Trophoblast cell (in vitro differentiated cells and primary cell): Measurements from ENCODE around the gene TMEM237.
A peak's percentile ranks its signal among the peaks of the same experiment; 100 is the strongest.

Experiments used
- DNase-seq, 2 donors: peaks; one replicate each; pipeline ENCODE4 v3.0.0-alpha.2; 2016
- H2AFZ ChIP-seq: 2 replicates; pipeline ENCODE4 v1.6.1; 2013; ENCODE audit warnings: low read length, moderate library complexity, mild to moderate bottlenecking; ENCODE audit not compliant: insufficient read depth, poor library complexity
- H2AK5ac ChIP-seq: 2 replicates; pipeline ENCODE4 v1.6.1; 2013; ENCODE audit warnings: mild to moderate bottlenecking, low read length
- H2BK120ac ChIP-seq: 2 replicates; pipeline ENCODE4 v1.6.1; 2013; ENCODE audit warnings: low read length, mild to moderate bottlenecking, moderate library complexity; ENCODE audit not compliant: insufficient read depth, poor library complexity
- H2BK12ac ChIP-seq: 2 replicates; pipeline ENCODE4 v1.6.1; 2013; ENCODE audit warnings: mild to moderate bottlenecking, low read length, moderate library complexity
- H2BK5ac ChIP-seq: 2 replicates; pipeline ENCODE4 v1.6.1; 2013; ENCODE audit warnings: low read length, low read depth, moderate library complexity, mild to moderate bottlenecking; ENCODE audit not compliant: poor library complexity
- H3K14ac ChIP-seq: 2 replicates; pipeline ENCODE4 v1.6.1; 2013; ENCODE audit warnings: mild to moderate bottlenecking, low read length
- H3K18ac ChIP-seq: 2 replicates; pipeline ENCODE4 v1.6.1; 2013; ENCODE audit warnings: mild to moderate bottlenecking, low read length
- H3K23ac ChIP-seq: 2 replicates; pipeline ENCODE4 v1.6.1; 2013; ENCODE audit warnings: low read length
- H3K27ac ChIP-seq: 2 replicates; pipeline ENCODE4 v1.5.1; 2013; ENCODE audit warnings: low read depth, mild to moderate bottlenecking, inconsistent platforms, low read length, moderate library complexity
- H3K27me3 ChIP-seq: 2 replicates; pipeline ENCODE4 v1.6.1; 2013; ENCODE audit warnings: inconsistent platforms, mild to moderate bottlenecking, low read length, moderate library complexity; ENCODE audit not compliant: insufficient read depth
- H3K36me3 ChIP-seq, 2 experiments: 1 replicate in 1 of 2; 2 replicates in 1 of 2; pipeline ENCODE4 v1.6.1; 2013; ENCODE audit warnings: low read length in 2 of 2, mild to moderate bottlenecking in 2 of 2, moderate library complexity in 1 of 2; ENCODE audit not compliant: insufficient read depth in 2 of 2, control insufficient read depth in 1 of 2
- H3K4ac ChIP-seq: 2 replicates; pipeline ENCODE4 v1.6.1; 2013; ENCODE audit warnings: low read depth, mild to moderate bottlenecking, low read length, moderate library complexity
- H3K4me1 ChIP-seq, 2 experiments: 1 replicate in 1 of 2; 2 replicates in 1 of 2; pipeline ENCODE4 v1.6.1; 2013; ENCODE audit warnings: low read length in 2 of 2, mild to moderate bottlenecking in 2 of 2, moderate library complexity in 1 of 2; ENCODE audit not compliant: insufficient read depth in 2 of 2, control insufficient read depth in 1 of 2
- H3K4me2 ChIP-seq: 2 replicates; pipeline ENCODE4 v1.6.1; 2013; ENCODE audit warnings: inconsistent platforms, mild to moderate bottlenecking, low read length, moderate library complexity
- H3K4me3 ChIP-seq: 2 replicates; pipeline ENCODE4 v1.5.1; 2013; ENCODE audit warnings: mild to moderate bottlenecking, low read depth, low read length, inconsistent platforms
- H3K79me1 ChIP-seq: one replicate; pipeline ENCODE4 v1.6.1; 2013; ENCODE audit warnings: low read length
- H3K79me2 ChIP-seq: 2 replicates; pipeline ENCODE4 v1.6.1; 2013; ENCODE audit warnings: low read length, mild to moderate bottlenecking; ENCODE audit not compliant: control insufficient read depth, insufficient read depth, poor library complexity
- H3K9ac ChIP-seq: 2 replicates; pipeline ENCODE4 v1.6.1; 2013; ENCODE audit warnings: mild to moderate bottlenecking, low read length
- H3K9me3 ChIP-seq: 2 replicates; pipeline ENCODE4 v1.6.1; 2013; ENCODE audit warnings: low read depth, mild to moderate bottlenecking, control low read depth, inconsistent platforms, low read length; ENCODE audit not compliant: insufficient read depth
- H4K12ac ChIP-seq: 2 replicates; pipeline ENCODE4 v1.6.1; 2013; ENCODE audit warnings: low read depth, mild to moderate bottlenecking, low read length, moderate library complexity
- H4K8ac ChIP-seq: 2 replicates; pipeline ENCODE4 v1.6.1; 2013; ENCODE audit warnings: low read depth, mild to moderate bottlenecking, low read length, moderate library complexity
- H4K91ac ChIP-seq: one replicate; pipeline ENCODE4 v1.6.1; 2013; ENCODE audit warnings: low read depth, mild to moderate bottlenecking, low read length, moderate library complexity
- WGBS: extraction: QIAGEN DNeasy Blood & Tissue Kit; methylation state at CpG from one replicate; pipeline ENCODE4 v1.1.7; 2013; ENCODE audit warnings: missing lambda C conversion rate; ENCODE audit not compliant: insufficient read length, insufficient coverage; ENCODE audit errors: extremely low coverage; 5-methylcytosine and 5-hydroxymethylcytosine counted together

Gene TMEM237

DNA sequence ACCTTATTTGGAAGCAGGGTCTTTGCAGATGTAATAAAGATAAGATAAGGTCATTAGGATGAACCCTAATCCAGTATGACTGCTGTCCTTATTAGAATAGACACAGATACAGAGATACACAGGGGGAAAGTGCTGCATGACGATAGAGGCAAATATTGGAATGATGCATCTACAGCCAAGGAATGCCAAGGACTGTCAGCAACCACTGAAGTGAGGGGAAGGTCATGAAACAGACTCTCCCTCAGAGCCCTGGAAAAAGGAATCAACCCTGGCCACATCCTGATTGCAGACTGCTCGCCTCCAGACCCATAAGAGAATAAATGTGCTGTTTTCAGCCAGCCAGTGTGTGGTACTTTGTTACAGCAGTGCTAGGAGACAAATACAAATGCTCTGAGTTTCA, 14.8 kb downstream of the TMEM237 start:
- H3K27ac ChIP-seq: no peak overlapping the region
- DNase-seq: no peak
- H3K9ac ChIP-seq: no peak overlapping the region
- no peak overlapping the region for H2BK5ac ChIP-seq
- no peak overlapping the region for H3K14ac ChIP-seq
- H3K4me2 ChIP-seq: no peak overlapping the region
- H4K8ac ChIP-seq: no peak overlapping the region
- H3K4me3 ChIP-seq: no peak overlapping the region
- no peak overlapping the region for H3K4ac ChIP-seq
- no peak overlapping the region for H3K23ac ChIP-seq
- H3K9me3 ChIP-seq: no peaks in the 10 kb centered on the region
- no peaks in the 10 kb centered on the region for H3K27me3 ChIP-seq
- H3K36me3 ChIP-seq: peaks cover 3 to 12% of the 10 kb centered on the region in 2 experiments
- WGBS: no CpG with 5 or more reads among the region's 2 CpGs
- no peak overlapping the region for H3K18ac ChIP-seq
- no peak overlapping the region for H4K12ac ChIP-seq
- H4K91ac ChIP-seq: no peak overlapping the region
- no peak overlapping the region for H2AFZ ChIP-seq
- H3K79me1 ChIP-seq: no peaks in the 10 kb centered on the region
- no peaks in the 10 kb centered on the region for H3K79me2 ChIP-seq
- no peak overlapping the region for H2BK12ac ChIP-seq
- no peak overlapping the region for H2AK5ac ChIP-seq
- no peaks in the 10 kb centered on the region for H3K4me1 ChIP-seq
- H2BK120ac ChIP-seq: no peak overlapping the region

DNA sequence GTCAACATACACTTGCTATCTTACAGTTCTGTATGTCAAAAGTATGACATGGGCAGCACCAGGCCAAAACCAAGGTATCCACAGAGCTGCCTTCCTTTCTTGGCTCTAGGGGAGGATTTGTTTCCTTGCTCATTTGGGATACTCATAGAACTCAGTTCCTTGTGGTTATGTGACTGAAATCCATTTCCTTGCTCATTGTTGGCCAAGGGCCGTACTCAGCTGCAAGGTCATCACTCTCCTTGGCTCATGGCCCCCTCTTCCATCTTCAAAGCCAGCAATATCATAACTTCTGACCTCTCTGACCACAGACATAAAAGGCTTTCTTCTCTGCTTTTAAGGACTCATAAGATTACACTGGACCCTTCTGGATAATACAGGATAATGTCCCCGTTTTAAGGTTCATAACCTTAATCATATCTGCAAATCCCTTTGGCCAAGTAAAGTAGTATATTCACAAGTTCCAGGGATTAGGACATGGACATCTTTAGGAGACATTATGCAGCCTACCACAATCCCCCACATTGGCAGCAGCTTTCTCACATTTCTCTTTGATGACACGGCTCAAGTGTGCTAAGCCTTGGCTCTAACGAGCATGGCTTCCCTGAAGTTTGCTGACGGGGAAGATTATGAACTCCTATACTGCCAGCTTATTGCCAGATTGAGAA, 20.9 kb downstream of the TMEM237 start:
- H2BK5ac ChIP-seq: no peak overlapping the region

DNA sequence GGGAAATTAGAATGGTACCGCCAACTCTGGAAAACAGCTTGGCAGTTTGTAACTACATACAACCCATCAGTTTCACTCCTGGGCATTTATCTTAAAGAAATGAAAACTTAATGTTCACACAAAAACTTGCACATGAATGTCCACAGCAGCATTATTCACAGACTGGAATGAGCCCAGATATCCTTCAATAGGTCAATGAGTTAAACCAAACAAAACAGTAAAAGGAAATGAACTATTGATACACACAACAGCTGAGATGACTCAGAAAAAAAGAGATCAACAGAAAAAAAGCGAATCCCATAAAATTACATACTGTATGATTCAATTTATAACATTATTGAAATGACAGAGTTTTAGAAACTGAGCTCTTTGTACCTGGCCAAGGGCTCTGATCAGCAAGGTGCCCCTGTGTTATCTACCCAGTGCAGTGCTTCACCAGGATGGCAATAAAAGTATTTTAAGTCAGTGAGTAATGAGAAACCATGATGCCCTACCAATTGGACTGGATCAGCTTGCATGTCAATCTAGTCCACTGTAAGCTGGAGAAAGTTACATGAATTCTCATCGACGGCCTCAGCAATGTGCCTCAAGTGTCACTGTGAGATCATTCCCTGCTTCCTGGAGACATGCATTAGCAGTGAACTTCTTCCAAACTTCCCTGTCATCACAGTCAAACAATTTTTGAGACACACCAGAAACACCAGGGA, 21.9 kb downstream of the TMEM237 start:
- no peak overlapping the region for H4K12ac ChIP-seq
- no peak overlapping the region for H3K4ac ChIP-seq
- H4K8ac ChIP-seq: no peak overlapping the region
- H3K27me3 ChIP-seq: no peaks in the 10 kb centered on the region
- H2BK5ac ChIP-seq: no peak overlapping the region
- no peak overlapping the region for H3K23ac ChIP-seq
- H4K91ac ChIP-seq: no peak overlapping the region
- no peak overlapping the region for H3K14ac ChIP-seq
- no peak overlapping the region for H2AFZ ChIP-seq
- H3K9ac ChIP-seq: no peak overlapping the region
- H3K4me3 ChIP-seq: no peak overlapping the region
- H3K36me3 ChIP-seq: peaks cover 0 to under 1% of the 10 kb centered on the region in 2 experiments
- no peaks in the 10 kb centered on the region for H3K9me3 ChIP-seq
- no peaks in the 10 kb centered on the region for H3K79me2 ChIP-seq
- H3K79me1 ChIP-seq: no peaks in the 10 kb centered on the region
- no peak overlapping the region for H3K27ac ChIP-seq
- peaks cover 0 to 2% of the 10 kb centered on the region in 2 experiments for H3K4me1 ChIP-seq
- H3K4me2 ChIP-seq: no peak overlapping the region
- no CpG with 5 or more reads among the region's 4 CpGs for WGBS
- no peak overlapping the region for H2AK5ac ChIP-seq
- H3K18ac ChIP-seq: no peak overlapping the region
- H2BK120ac ChIP-seq: no peak overlapping the region
- DNase-seq: no peak
- H2BK12ac ChIP-seq: no peak overlapping the region

More for the DNA sequence above, 20.9 kb downstream of the TMEM237 start:
- Histone ChIP-seq H3K4ac (no peak overlapping the region), H3K27me3 (no peaks in the 10 kb centered on the region), H3K79me1 (no peaks in the 10 kb centered on the region), H3K79me2 (no peaks in the 10 kb centered on the region), H3K18ac (no peak overlapping the region), H2AFZ (no peak overlapping the region), H4K91ac (no peak overlapping the region), H3K4me3 (no peak overlapping the region), H3K9ac (no peak overlapping the region), H3K9me3 (no peaks in the 10 kb centered on the region), H2AK5ac (no peak overlapping the region), H4K8ac (no peak overlapping the region), H3K4me1 (peaks cover 0 to 2% of the 10 kb centered on the region in 2 experiments), H3K4me2 (no peak overlapping the region), H3K27ac (no peak overlapping the region), H2BK12ac (no peak overlapping the region), H3K23ac (no peak overlapping the region), H3K36me3 (peaks cover 3 to 4% of the 10 kb centered on the region in 2 experiments), H2BK120ac (no peak overlapping the region), H3K14ac (no peak overlapping the region), H4K12ac (no peak overlapping the region)
- WGBS: no CpG with 5 or more reads among the region's 5 CpGs
- no peak for DNase-seq

DNA sequence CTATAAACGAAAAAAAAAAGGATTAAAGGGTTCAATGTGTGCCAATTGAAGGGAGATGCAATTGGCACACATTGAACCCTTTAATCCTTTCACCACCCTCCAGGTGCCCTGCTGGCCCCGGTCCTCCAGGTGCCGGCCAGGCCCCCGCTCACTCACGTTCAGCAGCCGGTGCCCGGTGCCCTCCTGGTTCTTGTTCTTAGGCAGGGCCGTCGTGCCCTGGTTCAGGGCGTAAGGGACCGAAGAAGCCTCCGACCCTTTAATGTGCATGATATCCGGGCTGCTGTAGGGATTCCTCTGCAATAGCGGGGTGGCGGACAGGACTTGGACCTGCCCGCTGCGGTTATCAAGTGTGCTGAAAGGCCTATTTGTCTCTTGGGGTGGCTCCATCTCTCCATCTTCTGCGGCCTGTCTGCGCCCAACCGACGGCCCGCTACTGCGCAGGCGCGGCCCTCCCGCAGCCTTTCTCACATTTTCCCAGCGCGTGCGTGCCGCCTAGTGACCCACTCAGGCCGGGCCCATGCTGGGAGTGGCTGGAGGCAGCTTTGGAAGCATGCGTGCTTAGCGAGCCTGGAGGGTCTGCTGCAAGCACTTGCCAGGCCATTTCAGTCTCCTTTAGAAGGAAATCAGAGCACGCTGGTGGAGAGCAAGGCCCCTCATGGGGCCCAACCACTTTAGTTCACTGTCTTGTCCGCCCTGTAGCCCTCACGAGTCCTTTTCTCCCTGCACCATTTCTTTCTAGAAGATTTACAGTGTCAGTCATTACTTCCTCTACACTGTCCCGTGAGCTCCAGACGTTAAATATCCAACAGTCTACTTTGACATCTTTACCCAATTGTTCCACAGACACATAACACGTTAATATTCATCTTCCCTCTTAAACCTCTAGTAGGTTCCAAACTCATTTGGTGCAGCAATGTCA, 24.3 kb downstream of the TMEM237 start:
- Histone ChIP-seq H3K27ac (no peak overlapping the region), H3K4me1 (peaks cover 0 to 2% of the 10 kb centered on the region in 2 experiments), H3K18ac (no peak overlapping the region), H4K91ac (no peak overlapping the region), H2BK120ac (no peak overlapping the region), H2BK5ac (no peak overlapping the region), H3K9ac (no peak overlapping the region), H3K4ac (no peak overlapping the region), H4K12ac (no peak overlapping the region), H3K36me3 (no peaks in the 10 kb centered on the region), H3K4me2 (no peak overlapping the region), H3K9me3 (no peaks in the 10 kb centered on the region), H2AK5ac (no peak overlapping the region), H2AFZ (no peak overlapping the region), H3K4me3 (no peak overlapping the region), H3K14ac (no peak overlapping the region), H4K8ac (no peak overlapping the region), H3K23ac (no peak overlapping the region), H3K27me3 (no peaks in the 10 kb centered on the region), H3K79me2 (no peaks in the 10 kb centered on the region), H3K79me1 (no peaks in the 10 kb centered on the region), H2BK12ac (no peak overlapping the region)
- peak; percentile 67 to 81 for DNase-seq
- WGBS: no CpG with 5 or more reads among the region's 39 CpGs
